ENCODE measurements around the gene AKR7A2.
"Not testable (repeated sequence)": the region's sequence is repeated elsewhere in the genome, so short reads cannot be mapped to it uniquely, and the experiment has no call there.

The AKR7A2 gene

GRCh38 chr1:19324665-19324990, 12.7 kb upstream of the AKR7A2 start:
- no peak for DNase-seq

- no peak for DNase-seq
Measured at GRCh38 chr1:19323987-19324664, 12.2 kb upstream of the AKR7A2 start.

DNA sequence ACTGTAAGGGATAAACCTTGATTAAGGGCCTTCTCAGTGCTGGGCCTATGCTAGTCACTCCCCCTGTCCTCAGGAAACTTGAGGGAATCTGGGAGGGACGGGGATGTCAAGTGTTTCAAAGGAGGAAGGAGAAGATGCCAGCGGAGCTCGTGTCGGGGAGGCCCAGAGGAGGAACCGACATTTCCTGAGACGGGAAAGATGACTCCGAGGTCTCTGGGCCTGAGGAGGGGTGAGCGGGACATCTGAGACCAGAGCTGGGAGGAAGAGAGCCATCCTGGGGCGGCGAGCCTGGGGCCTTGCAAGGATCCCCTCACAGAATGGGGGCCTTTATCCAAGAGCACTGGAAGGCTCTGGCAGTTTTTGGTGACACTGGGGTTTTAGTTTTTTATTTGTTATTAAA, 10.5 kb upstream of the AKR7A2 start:
- DNase-seq = no peak

DNA sequence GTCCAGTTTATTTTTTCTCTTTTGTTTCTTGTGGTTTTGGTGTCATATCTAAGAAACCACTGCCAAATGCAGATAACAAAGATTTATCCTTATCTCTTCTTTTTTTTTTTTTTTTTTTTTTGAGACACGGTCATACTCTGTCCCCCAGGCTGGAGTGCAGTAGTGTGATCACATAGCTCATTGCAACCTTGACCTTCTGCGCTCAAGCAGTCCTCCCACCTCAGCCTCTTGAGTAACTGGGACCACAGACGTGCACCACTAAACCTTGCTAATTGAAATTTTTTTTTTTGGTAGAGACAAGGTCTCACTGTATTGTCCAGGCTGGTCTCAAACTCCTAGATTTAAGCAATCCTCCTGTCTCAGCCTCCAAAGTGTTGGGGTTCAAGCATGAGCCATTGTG, 9.1 kb upstream of the AKR7A2 start:
- no peak for DNase-seq

DNA sequence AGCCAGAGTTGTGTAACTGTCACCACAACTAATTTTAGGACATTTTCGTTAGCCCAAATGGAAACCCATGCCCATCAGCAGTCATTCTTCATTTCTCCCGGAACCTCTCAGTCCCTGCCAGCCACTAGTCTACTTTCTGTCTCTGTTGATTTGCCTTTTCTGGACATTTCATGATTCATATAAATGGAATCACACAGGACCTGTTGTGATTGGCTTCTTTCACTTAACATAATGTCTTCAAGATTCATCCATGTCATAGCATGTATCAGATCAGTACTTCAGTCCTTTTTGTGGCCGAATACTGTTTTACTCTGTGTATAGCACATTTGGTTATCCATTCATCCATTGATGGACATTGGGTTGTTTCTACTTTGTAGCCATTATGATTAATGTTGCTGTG, 7.3 kb upstream of the AKR7A2 start:
- DNase-seq = no peak

- no peak for DNase-seq
Measured at GRCh38 chr1:19317126-19317910, 5.4 kb upstream of the AKR7A2 start.

- no peak for DNase-seq
Measured at GRCh38 chr1:19315378-19316198, 3.6 kb upstream of the AKR7A2 start.

GRCh38 chr1:19313961-19314882, 2.3 kb upstream of the AKR7A2 start:
- DNase-seq = no peak

DNA sequence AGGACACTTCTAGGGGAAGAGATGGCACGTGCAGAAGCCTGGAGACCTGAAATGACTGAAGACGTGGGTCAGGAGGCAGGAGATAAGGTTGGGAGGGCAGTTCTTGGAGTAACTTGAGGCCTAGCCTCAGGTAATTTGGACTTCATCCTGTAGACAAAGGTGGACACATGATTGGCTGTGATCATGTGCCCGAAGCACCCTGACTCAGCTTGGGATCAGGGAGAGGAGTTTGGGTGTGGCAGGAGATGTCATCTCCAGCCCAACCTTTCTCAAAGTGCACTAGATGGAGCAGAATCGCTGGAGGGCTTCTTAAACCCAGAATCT, 1.7 kb upstream of the AKR7A2 start:
- no peak for DNase-seq

- no peak for DNase-seq
Measured at GRCh38 chr1:19312782-19313635, 1.1 kb upstream of the AKR7A2 start.

- no peak for DNase-seq
Measured at GRCh38 chr1:19311503-19311930, 427 bp downstream of the AKR7A2 start.

GRCh38 chr1:19310720-19311502, 1.0 kb downstream of the AKR7A2 start:
- no peak for DNase-seq

DNA sequence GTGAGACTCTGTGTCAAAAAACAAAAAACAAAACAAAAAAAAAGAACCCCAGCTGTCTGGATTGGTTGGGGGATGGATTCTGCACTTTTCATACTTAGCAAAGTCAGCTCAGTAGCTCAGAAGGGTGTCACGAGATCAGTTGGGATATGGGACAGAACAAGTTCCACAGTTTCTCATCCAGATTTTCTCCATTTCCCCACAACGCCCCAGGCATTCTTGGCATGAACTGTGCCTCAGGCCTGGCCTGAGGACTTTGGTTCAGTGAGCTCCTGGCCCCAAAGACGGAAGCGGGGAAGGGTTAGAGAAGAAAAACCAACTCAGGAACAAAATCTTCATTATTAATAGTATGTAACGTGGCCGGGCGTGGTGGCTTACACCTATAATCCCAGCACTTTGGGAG, 1.9 kb downstream of the AKR7A2 start:
- DNase-seq = no peak

DNA sequence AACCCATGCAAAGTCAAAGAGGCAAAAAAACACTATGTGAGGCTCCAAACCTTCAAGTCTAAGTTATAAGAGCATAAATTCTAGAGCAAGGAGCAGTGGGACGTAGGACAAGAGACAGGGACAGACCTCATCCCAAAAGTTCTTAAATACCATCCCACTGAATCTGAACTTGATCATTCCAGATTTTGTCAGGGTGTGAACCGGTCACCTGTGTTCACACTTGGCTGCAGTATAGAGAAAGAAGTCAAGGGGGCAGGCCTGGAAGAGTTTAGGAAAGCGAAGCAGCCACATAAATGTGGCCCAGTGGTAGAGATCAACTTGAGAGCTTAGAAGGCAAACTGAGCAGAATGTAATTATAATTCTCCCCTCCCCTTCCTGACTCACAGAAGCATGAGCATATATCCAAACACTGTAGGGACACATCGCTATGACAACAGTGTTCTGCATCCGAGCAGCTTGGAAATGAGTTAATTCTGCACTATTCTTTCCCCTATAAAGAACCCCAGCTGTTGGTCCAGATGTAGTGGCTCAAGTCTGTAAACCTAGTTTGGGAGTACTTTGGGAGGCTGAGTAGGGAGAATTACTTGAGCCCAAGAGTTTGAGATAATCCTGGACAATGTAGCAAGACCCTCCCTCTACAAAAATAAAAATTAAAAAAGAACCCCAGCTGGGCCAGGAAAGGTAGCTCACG, 2.7 kb downstream of the AKR7A2 start:
- DNase-seq = no peak

DNA sequence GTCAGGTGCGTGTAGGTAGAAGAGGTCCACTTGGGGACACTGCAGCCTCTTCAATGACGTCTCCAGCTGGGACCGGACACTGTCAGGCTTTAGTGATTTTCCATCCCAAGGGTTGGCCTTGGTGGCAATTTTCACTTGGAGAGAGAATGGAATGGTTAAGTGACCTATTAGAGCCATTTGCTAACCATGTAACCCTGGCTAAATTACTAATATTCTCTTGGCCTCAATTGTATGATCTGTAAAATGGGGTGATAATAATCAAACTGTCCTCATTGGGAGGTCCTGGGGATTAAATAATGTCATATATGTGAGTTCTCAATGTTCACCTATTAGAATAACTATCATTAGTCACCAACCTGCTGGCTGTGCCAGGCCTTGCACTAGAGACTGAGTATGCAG, 3.4 kb downstream of the AKR7A2 start:
- no peak for DNase-seq

DNA sequence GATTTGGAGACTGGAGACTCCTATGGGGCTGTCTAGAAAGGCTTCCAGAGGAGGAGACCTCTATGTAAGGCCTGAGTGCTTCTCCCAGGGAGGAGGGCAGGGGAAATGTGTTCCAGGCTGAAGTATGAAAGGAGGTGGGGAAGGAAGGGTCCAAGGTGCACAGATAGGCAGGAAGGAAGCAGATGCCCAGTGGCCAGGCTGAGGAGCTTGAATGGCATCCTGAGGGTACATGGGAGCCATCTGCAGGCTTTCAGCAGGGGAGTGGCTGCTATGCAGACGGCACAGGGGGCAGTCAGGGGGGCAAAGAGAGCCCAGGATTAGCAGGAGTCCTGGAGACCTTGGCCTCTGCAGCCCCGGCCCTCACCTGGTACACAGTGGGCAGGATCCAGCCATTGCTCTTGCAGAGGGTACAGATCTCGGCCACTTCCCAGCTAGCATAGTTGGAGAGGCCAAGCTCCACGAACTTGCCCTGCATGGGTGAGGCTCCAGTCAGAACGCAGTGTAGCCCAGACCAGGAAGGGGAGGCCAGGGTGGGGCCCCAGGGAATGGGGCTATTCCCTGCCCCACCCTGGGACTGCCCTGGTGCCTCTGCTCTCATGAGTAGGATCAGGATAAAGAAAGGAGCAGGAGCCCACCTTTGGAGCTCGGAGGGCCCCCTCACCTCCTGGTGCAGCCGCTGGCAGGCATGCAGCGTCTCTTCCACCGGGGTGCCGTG, 4.0 kb downstream of the AKR7A2 start:
- no peak for DNase-seq

GRCh38 chr1:19306941-19307340, 5.0 kb downstream of the AKR7A2 start:
- no peak for DNase-seq

GRCh38 chr1:19305880-19306279, 6.1 kb downstream of the AKR7A2 start:
- no peak for DNase-seq

- DNase-seq = not testable (repeated sequence)
Measured at GRCh38 chr1:19304081-19304480, 7.9 kb downstream of the AKR7A2 start.

DNA sequence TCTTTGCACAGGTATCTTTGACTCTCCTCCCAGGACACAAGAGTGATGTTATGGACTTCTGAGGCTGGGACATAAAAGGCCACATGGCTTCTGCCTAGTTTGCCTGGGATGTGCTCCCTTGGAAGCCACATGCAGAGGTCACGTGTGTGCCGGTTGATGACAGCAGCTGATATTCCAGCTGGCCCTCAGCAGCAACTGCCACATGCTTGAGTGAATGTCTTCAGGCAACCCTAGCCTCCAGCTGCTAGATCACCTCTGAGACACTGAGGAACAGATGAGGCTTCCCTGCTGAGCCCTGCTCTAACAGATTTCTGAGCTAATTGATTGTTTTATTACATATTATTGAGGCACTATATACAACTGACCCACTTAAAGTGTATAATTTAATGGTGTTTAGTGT, 11.7 kb downstream of the AKR7A2 start:
- no peak for DNase-seq
